Coronary artery (tissue), 2 donors: Measurements from ENCODE around the gene MYO15B.

Experiments used
- DNase-seq: peaks from one replicate; pipeline ENCODE4 v3.0.0-alpha.2; 2017; ENCODE audit warnings: low spot score
- H3K27ac ChIP-seq, 2 donors: fragments of 200-600 bp; sonication (generic); one replicate each; pipeline ENCODE4 v1.5.1; 2016 to 2019
- H3K4me3 ChIP-seq: fragments of 200-600 bp; sonication (generic); 2 replicates; pipeline ENCODE4 v1.5.1; 2016; ENCODE audit warnings: mild to moderate bottlenecking, moderate library complexity
- CTCF ChIP-seq: fragments of 200-600 bp; sonication (generic); IDR thresholded peaks from one replicate; pipeline ENCODE4 v1.5.1; 2019; ENCODE audit warnings: antibody characterized with exemption

The MYO15B gene

GRCh38 chr17:75614006-75614405 lies 26.4 kb downstream of the MYO15B start:
- no peak for DNase-seq
- no peak for TF ChIP-seq CTCF
- Histone ChIP-seq H3K4me3 (no peak overlapping the region), H3K27ac (no peak overlapping the region)

GRCh38 chr17:75614556-75615270 lies 27.1 kb downstream of the MYO15B start:
- no peak for DNase-seq
- Histone ChIP-seq H3K4me3 (no peak overlapping the region), H3K27ac (no peak overlapping the region)
- no peak for TF ChIP-seq CTCF

GRCh38 chr17:75615301-75615700 lies 27.7 kb downstream of the MYO15B start:
- no peak overlapping the region for H3K4me3 ChIP-seq
- H3K27ac ChIP-seq, result no peak overlapping the region
- no peak for DNase-seq
- no peak for TF ChIP-seq CTCF

- H3K27ac ChIP-seq, result no peak overlapping the region
- no peak for TF ChIP-seq CTCF
- DNase-seq, result no peak
- H3K4me3 ChIP-seq, result no peak overlapping the region
Observed at GRCh38 chr17:75616521-75617122, 29.0 kb downstream of the MYO15B start.

- Histone ChIP-seq H3K27ac (no peak overlapping the region), H3K4me3 (no peak overlapping the region)
- no peak for TF ChIP-seq CTCF
- DNase-seq, result no peak
Observed at GRCh38 chr17:75617218-75617617, 29.6 kb downstream of the MYO15B start.

- TF ChIP-seq CTCF, result no peak
- no peak for DNase-seq
- H3K4me3 ChIP-seq, result no peak overlapping the region
Observed at GRCh38 chr17:75617675-75618074, 30.1 kb downstream of the MYO15B start.

More at GRCh38 chr17:75617675-75618074, 30.1 kb downstream of the MYO15B start:
- H3K27ac ChIP-seq, result no peak overlapping the region
